ENCODE data around the gene ZNF3. TPM values are rescaled to one million over a fixed set of nuclear protein-coding genes. Genes with fewer than 3 reads are reported as not detected.

Gene ZNF3
- total and polyA plus RNA-seq, 4 donors = 10.2 to 18.2 (median 12.2) TPM

DNA sequence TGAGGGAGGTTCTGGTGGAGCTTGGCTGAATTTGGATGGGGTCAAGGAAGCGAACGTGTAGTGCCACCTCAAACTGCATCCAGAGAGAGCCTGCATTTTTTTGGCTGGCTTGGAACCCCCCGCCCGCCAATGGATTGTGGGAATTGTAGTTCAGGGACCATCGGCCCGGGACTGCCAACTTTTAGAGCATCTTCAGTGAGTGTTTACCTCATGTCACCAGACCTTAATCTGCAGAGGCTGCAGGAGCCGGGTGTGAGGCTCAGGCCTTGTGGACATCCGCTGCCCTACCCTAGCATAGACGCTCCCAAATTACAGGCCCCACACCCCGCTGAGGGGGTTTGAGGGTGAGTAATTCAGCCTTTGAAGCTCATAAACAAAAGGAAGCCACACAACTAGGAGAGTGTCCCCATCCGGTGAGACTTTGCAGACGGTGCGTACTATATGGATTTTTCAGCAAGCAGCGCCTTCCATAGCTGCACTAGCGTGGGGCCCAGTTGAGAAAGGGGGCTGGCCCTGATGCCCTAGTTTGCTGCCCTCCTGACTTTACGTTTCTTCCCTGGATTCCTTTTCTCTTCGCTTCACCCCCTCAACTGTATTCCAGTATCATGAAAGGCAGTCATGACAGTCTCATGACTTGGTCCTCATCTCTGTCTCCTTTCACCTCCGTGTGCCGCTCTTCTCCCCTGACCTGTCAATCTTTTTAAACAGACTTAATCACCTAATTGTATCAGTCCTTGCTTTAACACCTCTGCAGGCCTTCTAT is 38.6 kb upstream of the ZNF3 start:
- Histone ChIP-seq H3K4me1 (ENCODE audit: control insufficient read depth in 4 of 4, insufficient read depth in 4 of 4, low read length in 3 of 4) (peaks cover 3 to 26% (median 21%) of the 10 kb centered on the region in 4 donors), H3K27ac (ENCODE audit: low read depth in 1 of 2, low read length in 2 of 2) (peak overlapping the region; percentile 60 to 86), H3K9ac (ENCODE audit: low read depth in 1 of 2, low read length in 2 of 2) (no peak overlapping the region), H3K27me3 (ENCODE audit: control insufficient read depth in 4 of 4, insufficient read depth in 4 of 4, low read length in 3 of 4) (no peaks in the 10 kb centered on the region), H3K36me3 (ENCODE audit: control insufficient read depth in 4 of 4, insufficient read depth in 3 of 4, low read depth in 1 of 4, low read length in 3 of 4) (no peaks in the 10 kb centered on the region), H3K9me3 (ENCODE audit: control insufficient read depth in 4 of 4, low read length in 3 of 4) (no peaks in the 10 kb centered on the region), H3K4me3 (ENCODE audit: low read depth in 1 of 3, low read length in 3 of 3) (peak overlapping the region; percentile 47 to 83 (median 48))
- no peak for TF ChIP-seq RAD21 (IDR thresholded peaks at IDR 0.05)
- no peak for TF ChIP-seq FOXA2 (IDR thresholded peaks at IDR 0.05)
- TF ChIP-seq, protein P1, sequence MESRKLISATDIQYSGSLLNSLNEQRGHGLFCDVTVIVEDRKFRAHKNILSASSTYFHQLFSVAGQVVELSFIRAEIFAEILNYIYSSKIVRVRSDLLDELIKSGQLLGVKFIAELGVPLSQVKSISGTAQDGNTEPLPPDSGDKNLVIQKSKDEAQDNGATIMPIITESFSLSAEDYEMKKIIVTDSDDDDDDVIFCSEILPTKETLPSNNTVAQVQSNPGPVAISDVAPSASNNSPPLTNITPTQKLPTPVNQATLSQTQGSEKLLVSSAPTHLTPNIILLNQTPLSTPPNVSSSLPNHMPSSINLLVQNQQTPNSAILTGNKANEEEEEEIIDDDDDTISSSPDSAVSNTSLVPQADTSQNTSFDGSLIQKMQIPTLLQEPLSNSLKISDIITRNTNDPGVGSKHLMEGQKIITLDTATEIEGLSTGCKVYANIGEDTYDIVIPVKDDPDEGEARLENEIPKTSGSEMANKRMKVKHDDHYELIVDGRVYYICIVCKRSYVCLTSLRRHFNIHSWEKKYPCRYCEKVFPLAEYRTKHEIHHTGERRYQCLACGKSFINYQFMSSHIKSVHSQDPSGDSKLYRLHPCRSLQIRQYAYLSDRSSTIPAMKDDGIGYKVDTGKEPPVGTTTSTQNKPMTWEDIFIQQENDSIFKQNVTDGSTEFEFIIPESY (IDR thresholded peaks at IDR 0.05) = no peak
- no peak for TF ChIP-seq TAF1 (conservative IDR thresholded peaks at IDR 0.05)
- peak; percentile 68 for DNase-seq (ENCODE audit: low spot score)
- 29% methylated on average over 19 of the region's 19 CpGs for WGBS

DNA sequence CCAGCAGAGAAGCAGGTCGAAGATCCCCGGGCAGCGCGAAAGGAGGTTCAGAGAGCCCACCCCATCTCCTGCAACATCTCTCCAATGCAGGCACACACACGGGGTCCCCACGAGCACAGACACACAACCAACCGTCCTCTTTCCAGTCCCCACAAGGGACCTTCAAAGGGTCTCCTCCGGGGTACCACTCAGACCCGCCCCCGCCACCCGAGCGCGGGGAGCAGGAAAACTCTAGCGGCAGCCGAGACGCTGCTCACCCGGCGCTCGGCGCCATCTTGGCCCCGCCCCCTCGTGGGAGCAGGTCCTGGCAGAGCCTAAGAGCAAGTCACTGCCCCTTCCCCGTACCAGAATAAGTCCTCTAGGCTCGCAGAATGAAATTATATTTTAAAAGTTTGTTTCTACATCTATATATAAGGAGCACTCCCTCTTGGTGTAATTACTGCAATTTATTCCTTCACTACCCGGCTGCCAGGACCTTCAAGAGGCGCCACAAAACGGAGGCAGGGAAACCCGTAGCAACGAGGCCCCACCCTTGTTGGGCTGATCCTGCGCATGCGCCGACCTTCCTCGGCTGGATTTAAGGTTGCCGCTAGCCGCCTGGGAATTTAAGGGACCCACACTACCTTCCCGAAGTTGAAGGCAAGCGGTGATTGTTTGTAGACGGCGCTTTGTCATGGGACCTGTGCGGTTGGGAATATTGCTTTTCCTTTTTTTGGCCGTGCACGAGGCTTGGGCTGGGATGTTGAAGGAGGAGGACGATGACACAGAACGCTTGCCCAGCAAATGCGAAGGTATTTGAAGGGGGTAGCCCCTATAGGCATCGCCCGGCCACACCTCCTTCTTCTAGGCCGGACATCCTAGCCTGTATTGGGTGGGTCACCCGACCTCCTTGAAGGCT is 37.8 kb upstream of the ZNF3 start, which contains the start of the genes CNPY4 and TAF6:
Gene CNPY4 (plus strand): TSS at position 563 of the 898 bp plus-strand sequence. CDS start 111 bp downstream, at position 674.
Gene TAF6 (minus strand): TSS at position 287 of the 898 bp plus-strand sequence. CDS start 5,149 bp downstream, outside the sequence.
- Histone ChIP-seq H3K4me3 (ENCODE audit: low read depth in 1 of 3, low read length in 3 of 3) (peak within 1 kb of the TSS; percentile 77 to 99 (median 95)), H3K9ac (ENCODE audit: low read depth in 1 of 2, low read length in 2 of 2) (peak within 1 kb of the TSS; percentile 53 to 81), H3K36me3 (ENCODE audit: control insufficient read depth in 4 of 4, insufficient read depth in 3 of 4, low read depth in 1 of 4, low read length in 3 of 4) (no peaks in the 10 kb centered on the region), H3K9me3 (ENCODE audit: control insufficient read depth in 4 of 4, low read length in 3 of 4) (no peaks in the 10 kb centered on the region), H3K27ac (ENCODE audit: low read depth in 1 of 2, low read length in 2 of 2) (peak within 1 kb of the TSS; percentile 60 to 86), H3K4me1 (ENCODE audit: control insufficient read depth in 4 of 4, insufficient read depth in 4 of 4, low read length in 3 of 4) (peaks cover 3 to 26% (median 19%) of the 10 kb centered on the region in 4 donors), H3K27me3 (ENCODE audit: control insufficient read depth in 4 of 4, insufficient read depth in 4 of 4, low read length in 3 of 4) (no peaks in the 10 kb centered on the region)
- WGBS = under 1% methylated on average over 49 of the region's 49 CpGs
- DNase-seq (ENCODE audit: low spot score) = peak; percentile 94
- TF ChIP-seq NR2F2 (IDR thresholded peaks at IDR 0.05) = no peak
- no peak for TF ChIP-seq FOXA1 (IDR thresholded peaks at IDR 0.05)
- TF ChIP-seq, protein P1 (IDR thresholded peaks at IDR 0.05) = no peak
- TF ChIP-seq RAD21 (IDR thresholded peaks at IDR 0.05) = no peak
- TF ChIP-seq, protein P2, sequence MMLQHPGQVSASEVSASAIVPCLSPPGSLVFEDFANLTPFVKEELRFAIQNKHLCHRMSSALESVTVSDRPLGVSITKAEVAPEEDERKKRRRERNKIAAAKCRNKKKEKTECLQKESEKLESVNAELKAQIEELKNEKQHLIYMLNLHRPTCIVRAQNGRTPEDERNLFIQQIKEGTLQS (IDR thresholded peaks at IDR 0.05) = no peak
- TF ChIP-seq SP1 (IDR thresholded peaks at IDR 0.05) = peak; percentile 41
- peak in 1 of 2 donors; percentile 56 for TF ChIP-seq GABPA (IDR thresholded peaks at IDR 0.05 in 1 of 2, conservative IDR thresholded peaks at IDR 0.05 in 1 of 2)
- no peak for TF ChIP-seq HNF4G (IDR thresholded peaks at IDR 0.05)
- TF ChIP-seq JUND (IDR thresholded peaks at IDR 0.05) = no peak
- no peak for TF ChIP-seq FOXA2 (IDR thresholded peaks at IDR 0.05)
- TF ChIP-seq YY1 (IDR thresholded peaks at IDR 0.05) = peak; percentile 99
- TF ChIP-seq EGR1 (IDR thresholded peaks at IDR 0.05; ENCODE audit: low read depth in 2 of 2) = peak in 1 of 2 donors; percentile 54
- peak; percentile 98 for TF ChIP-seq TAF1 (conservative IDR thresholded peaks at IDR 0.05)
- TF ChIP-seq, protein P3, sequence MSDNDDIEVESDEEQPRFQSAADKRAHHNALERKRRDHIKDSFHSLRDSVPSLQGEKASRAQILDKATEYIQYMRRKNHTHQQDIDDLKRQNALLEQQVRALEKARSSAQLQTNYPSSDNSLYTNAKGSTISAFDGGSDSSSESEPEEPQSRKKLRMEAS (IDR thresholded peaks at IDR 0.05) = peak; percentile 78
- TF ChIP-seq HNF4A (conservative IDR thresholded peaks at IDR 0.05) = no peak
- TF ChIP-seq, protein P4, sequence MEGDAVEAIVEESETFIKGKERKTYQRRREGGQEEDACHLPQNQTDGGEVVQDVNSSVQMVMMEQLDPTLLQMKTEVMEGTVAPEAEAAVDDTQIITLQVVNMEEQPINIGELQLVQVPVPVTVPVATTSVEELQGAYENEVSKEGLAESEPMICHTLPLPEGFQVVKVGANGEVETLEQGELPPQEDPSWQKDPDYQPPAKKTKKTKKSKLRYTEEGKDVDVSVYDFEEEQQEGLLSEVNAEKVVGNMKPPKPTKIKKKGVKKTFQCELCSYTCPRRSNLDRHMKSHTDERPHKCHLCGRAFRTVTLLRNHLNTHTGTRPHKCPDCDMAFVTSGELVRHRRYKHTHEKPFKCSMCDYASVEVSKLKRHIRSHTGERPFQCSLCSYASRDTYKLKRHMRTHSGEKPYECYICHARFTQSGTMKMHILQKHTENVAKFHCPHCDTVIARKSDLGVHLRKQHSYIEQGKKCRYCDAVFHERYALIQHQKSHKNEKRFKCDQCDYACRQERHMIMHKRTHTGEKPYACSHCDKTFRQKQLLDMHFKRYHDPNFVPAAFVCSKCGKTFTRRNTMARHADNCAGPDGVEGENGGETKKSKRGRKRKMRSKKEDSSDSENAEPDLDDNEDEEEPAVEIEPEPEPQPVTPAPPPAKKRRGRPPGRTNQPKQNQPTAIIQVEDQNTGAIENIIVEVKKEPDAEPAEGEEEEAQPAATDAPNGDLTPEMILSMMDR (IDR thresholded peaks at IDR 0.05; ENCODE audit: low read depth, low read length, missing input control) = no peak
- TF ChIP-seq RXRA (IDR thresholded peaks at IDR 0.05) = no peak
- TF ChIP-seq, protein P5, sequence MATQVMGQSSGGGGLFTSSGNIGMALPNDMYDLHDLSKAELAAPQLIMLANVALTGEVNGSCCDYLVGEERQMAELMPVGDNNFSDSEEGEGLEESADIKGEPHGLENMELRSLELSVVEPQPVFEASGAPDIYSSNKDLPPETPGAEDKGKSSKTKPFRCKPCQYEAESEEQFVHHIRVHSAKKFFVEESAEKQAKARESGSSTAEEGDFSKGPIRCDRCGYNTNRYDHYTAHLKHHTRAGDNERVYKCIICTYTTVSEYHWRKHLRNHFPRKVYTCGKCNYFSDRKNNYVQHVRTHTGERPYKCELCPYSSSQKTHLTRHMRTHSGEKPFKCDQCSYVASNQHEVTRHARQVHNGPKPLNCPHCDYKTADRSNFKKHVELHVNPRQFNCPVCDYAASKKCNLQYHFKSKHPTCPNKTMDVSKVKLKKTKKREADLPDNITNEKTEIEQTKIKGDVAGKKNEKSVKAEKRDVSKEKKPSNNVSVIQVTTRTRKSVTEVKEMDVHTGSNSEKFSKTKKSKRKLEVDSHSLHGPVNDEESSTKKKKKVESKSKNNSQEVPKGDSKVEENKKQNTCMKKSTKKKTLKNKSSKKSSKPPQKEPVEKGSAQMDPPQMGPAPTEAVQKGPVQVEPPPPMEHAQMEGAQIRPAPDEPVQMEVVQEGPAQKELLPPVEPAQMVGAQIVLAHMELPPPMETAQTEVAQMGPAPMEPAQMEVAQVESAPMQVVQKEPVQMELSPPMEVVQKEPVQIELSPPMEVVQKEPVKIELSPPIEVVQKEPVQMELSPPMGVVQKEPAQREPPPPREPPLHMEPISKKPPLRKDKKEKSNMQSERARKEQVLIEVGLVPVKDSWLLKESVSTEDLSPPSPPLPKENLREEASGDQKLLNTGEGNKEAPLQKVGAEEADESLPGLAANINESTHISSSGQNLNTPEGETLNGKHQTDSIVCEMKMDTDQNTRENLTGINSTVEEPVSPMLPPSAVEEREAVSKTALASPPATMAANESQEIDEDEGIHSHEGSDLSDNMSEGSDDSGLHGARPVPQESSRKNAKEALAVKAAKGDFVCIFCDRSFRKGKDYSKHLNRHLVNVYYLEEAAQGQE (IDR thresholded peaks at IDR 0.05) = peak; percentile 82

Data from liver (tissue), 9 donors.